HL-60/S4 treated with retinoic acid at 250 ng/mL for 4 days and 3 days (cell line): Measurements from ENCODE around the gene NCBP3.
"Not testable (repeated sequence)": the region's sequence is repeated elsewhere in the genome, so short reads cannot be mapped to it uniquely, and the experiment has no call there.

Experiments
- in situ Hi-C: fragments of 300-500 bp; cut with MboI; formaldehyde crosslinking; loops from 2 replicates; pipeline ENCODE4 v1.7.0; 2022; ENCODE audit warnings: low sequenced_read_pairs

The NCBP3 gene

GRCh38 chr17:3848229-3848835 is 2.3 kb upstream of the NCBP3 start:
- in situ Hi-C loops = no loop called here

- in situ Hi-C loops = no loop called here
These were observed 1.2 kb upstream of the NCBP3 start for GRCh38 chr17:3847165-3847670.

GRCh38 chr17:3846437-3847164 is 555 bp upstream of the NCBP3 start:
- in situ Hi-C loops = no loop called here

DNA sequence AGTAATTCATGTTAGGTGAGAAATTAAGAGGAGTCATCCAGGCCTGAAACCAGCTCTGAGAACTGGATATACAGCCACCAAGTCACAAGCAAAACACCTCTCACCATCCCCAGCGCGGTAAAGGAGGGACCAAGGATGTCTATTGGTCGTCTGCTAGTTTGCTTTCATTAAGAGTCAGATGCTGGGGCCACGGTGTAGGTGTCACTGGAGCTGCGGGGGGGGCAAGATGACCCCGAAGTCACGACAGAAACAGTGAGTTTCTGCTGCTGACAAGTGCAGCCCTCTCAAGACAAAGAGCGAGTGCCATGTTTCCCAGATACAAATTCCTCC is 790 bp downstream of the NCBP3 start:
- in situ Hi-C loops = no loop called here

DNA sequence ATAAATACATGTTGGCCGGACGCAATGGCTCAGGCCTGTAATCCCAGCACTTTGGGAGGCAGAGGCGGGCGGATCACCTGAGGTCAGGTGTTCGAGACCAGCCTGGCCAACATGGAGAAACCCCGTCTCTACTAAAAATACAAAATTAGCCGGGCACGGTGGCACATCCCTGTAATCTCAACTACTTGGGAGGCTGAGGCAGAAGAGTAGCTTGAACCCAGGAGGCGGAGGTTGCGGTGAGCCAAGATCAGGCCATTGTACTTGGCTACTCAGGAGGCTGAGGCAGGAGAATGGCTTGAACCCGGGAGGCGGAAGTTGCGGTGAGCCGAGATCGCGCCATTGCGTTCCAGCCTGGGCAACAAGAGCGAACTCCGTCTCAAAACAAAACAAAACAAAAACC is 1.5 kb downstream of the NCBP3 start:
- in situ Hi-C loops = not testable (repeated sequence)

- in situ Hi-C loops = no loop called here
These were observed 2.0 kb downstream of the NCBP3 start for GRCh38 chr17:3843935-3844516.

- in situ Hi-C loops = no loop called here
These were observed 7.8 kb downstream of the NCBP3 start for GRCh38 chr17:3838206-3838605.

GRCh38 chr17:3836551-3836950 is 9.5 kb downstream of the NCBP3 start:
- in situ Hi-C loops = no loop called here

DNA sequence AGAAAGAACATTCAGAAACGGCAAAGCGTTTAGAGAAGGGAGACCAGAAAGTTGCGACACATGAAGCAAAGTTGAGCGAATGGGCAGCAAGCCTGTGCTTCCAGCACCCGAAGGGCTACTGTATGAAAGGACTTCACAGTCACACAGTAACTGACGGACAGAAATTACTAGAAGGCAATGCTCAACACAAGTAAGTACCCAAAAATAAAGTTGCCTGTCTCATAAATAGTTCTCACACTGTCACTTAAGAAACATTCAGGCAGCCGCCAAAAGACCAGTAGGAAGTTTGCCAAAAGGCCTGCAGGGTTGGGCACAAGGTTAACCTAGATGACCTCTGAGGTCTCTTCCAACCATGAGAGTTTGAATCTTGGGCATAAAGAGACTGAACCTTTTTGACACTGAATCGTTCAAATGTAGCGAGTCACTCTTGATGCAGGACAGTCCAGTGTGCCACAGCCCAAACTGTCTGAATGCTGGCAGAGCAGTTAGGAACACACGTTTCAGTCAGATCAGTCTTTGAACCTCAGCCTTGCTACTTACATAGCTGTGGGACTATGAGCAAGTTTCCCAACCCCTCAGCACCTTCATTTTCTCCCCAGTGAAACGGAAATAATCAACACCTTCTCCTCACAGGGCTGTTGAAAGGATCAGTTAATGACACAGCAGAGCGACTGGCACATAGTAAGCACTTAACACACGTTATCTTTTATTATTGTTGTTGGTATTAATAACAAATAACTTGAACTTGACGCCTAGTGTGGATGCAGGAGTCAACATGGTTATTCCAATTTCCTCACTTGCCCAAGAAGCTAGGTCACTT is 10.4 kb downstream of the NCBP3 start:
- in situ Hi-C loops = no loop called here

GRCh38 chr17:3834811-3835210 is 11.2 kb downstream of the NCBP3 start:
- in situ Hi-C loops = no loop called here

- in situ Hi-C loops = no loop called here
These were observed 17.2 kb downstream of the NCBP3 start for GRCh38 chr17:3828852-3829232.

GRCh38 chr17:3828151-3828851 is 17.7 kb downstream of the NCBP3 start:
- in situ Hi-C loops = no loop called here

- in situ Hi-C loops = no loop called here
These were observed 18.8 kb downstream of the NCBP3 start for GRCh38 chr17:3827124-3827773.

DNA sequence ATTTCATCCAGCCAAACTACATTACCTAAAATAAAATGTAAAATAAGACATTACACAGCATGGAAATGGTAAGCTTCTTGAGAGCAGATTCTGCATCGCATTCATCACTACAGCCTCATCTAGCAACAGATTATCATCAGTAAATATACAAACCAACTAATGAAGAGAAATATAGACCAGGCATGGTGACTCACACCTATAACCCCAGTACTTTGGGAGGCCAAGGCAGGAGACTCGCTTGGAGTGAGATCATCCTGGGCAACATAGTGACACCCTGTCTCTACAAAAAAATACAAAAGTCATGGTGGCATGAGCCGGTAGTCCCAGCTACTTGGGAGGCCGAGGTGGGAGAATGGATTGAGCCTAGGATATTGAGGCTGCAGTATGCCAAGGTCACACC is 19.9 kb downstream of the NCBP3 start:
- in situ Hi-C loops = no loop called here

- in situ Hi-C loops = no loop called here
These were observed 24.9 kb downstream of the NCBP3 start for GRCh38 chr17:3821101-3821500.

GRCh38 chr17:3818786-3819185 is 27.3 kb downstream of the NCBP3 start:
- in situ Hi-C loops = no loop called here

- in situ Hi-C loops = no loop called here
These were observed 28.0 kb downstream of the NCBP3 start for GRCh38 chr17:3817851-3818605.

DNA sequence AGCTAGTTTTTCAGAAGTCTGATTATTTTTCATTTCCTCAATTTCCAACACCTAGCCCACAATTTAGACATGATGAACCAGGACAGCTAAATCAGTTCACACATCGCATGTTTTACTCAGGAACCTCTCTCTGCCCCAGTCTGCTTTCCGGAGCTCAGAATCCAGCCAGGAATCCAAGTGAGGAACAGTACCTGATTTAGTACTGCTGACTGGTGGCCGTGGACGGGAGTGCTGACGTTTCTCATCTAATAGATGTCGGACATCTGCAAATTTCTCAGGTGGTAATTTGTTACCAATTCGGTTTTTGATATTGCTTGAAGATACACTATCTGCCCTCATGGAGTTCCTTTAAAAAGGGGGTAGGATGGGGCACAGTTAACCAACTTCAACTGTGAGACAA is 30.1 kb downstream of the NCBP3 start:
- in situ Hi-C loops = no loop called here

DNA sequence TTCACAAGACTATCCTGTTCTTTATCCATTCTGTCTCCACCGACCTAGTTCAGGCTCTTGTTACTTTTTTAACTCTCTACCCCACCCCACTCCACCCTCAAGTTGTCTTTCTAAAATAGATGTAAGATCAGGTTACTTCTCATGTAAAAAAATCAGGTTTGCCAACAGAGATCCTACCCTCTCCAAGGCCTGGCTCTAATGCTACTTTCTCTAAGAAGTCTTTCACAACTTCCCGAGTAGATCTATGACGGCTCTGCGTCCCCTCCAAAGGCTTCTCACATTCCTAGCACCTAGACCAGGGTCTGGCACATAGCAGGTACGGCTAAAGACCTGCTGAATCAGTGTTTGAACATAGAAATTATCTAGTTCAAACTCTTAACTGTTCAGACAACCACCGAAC is 30.9 kb downstream of the NCBP3 start:
- in situ Hi-C loops = no loop called here

- in situ Hi-C loops = no loop called here
These were observed 31.7 kb downstream of the NCBP3 start for GRCh38 chr17:3814361-3814760.
